ENCODE measurements around the gene CNPY1. TPM values are rescaled to one million over a fixed set of nuclear protein-coding genes. Genes with fewer than 3 reads are reported as not detected.

CNPY1 gene
- total RNA-seq, 2 experiments from 2014 or later = not detected

- Mint-ChIP-seq H3K36me3 (ENCODE audit: low read depth) (peaks cover 2% of the 10 kb centered on the region), H3K4me1 (peaks cover 18% of the 10 kb centered on the region), H3K27ac (no peak overlapping the region), H3K27me3 (peaks cover 29% of the 10 kb centered on the region), H3K4me3 (peak overlapping the region; percentile 62), H3K9me3 (ENCODE audit: low read depth) (no peaks in the 10 kb centered on the region)
- intact Hi-C loops (cut with DNase I, micrococcal nuclease) = no loop called here
- DNase-seq (no peak), ATAC-seq (peak; percentile 32)
- ChIA-PET POLR2A (no interaction called here), CTCF (interaction anchor here (0.6 kb wide), 3 partner anchors 52 to 562 kb away, joined by 3 read pairs; no protein-coding TSS in a partner anchor)
These were observed 56.3 kb downstream of the CNPY1 start for GRCh38 chr7:155489862-155490696.

- ATAC-seq (no peak), DNase-seq (no peak)
- peaks cover 18% of the 10 kb centered on the region for H3K4me1 Mint-ChIP-seq
- intact Hi-C loops (cut with DNase I, micrococcal nuclease) = no loop called here
- no peak overlapping the region for H3K4me3 Mint-ChIP-seq
- no peak overlapping the region for H3K27ac Mint-ChIP-seq
- POLR2A ChIA-PET = no interaction called here
- H3K9me3 Mint-ChIP-seq (ENCODE audit: low read depth) = no peaks in the 10 kb centered on the region
- H3K36me3 Mint-ChIP-seq (ENCODE audit: low read depth) = peaks cover 2% of the 10 kb centered on the region
- peaks cover 33% of the 10 kb centered on the region for H3K27me3 Mint-ChIP-seq
- CTCF ChIA-PET = interaction anchor here (0.6 kb wide), 1 partner anchor 56 kb away, joined by 3 read pairs; no protein-coding TSS in a partner anchor
These were observed 57.1 kb downstream of the CNPY1 start for GRCh38 chr7:155489158-155489840.

GRCh38 chr7:155488483-155489127 is 57.8 kb downstream of the CNPY1 start:
- Mint-ChIP-seq H3K27me3 (peaks cover 36% of the 10 kb centered on the region), H3K4me1 (peaks cover 18% of the 10 kb centered on the region), H3K27ac (no peak overlapping the region), H3K4me3 (no peak overlapping the region), H3K36me3 (ENCODE audit: low read depth) (peaks cover 2% of the 10 kb centered on the region), H3K9me3 (ENCODE audit: low read depth) (no peaks in the 10 kb centered on the region)
- ChIA-PET CTCF (no interaction called here), POLR2A (no interaction called here)
- DNase-seq = no peak
- intact Hi-C loops (cut with DNase I, micrococcal nuclease) = no loop called here
- ATAC-seq = no peak

GRCh38 chr7:155487509-155488482 is 58.6 kb downstream of the CNPY1 start:
- POLR2A ChIA-PET = no interaction called here
- no peak for ATAC-seq
- CTCF ChIA-PET = interaction anchor here (0.6 kb wide), 1 partner anchor 8 kb away, joined by 3 read pairs; no protein-coding TSS in a partner anchor
- no peak overlapping the region for H3K4me3 Mint-ChIP-seq
- intact Hi-C loops (cut with DNase I, micrococcal nuclease) = no loop called here
- peaks cover 36% of the 10 kb centered on the region for H3K27me3 Mint-ChIP-seq
- no peak for DNase-seq
- H3K27ac Mint-ChIP-seq = no peak overlapping the region
- no peaks in the 10 kb centered on the region for H3K9me3 Mint-ChIP-seq (ENCODE audit: low read depth)
- peaks cover 2% of the 10 kb centered on the region for H3K36me3 Mint-ChIP-seq (ENCODE audit: low read depth)
- H3K4me1 Mint-ChIP-seq = peaks cover 26% of the 10 kb centered on the region

- DNase-seq (no peak), ATAC-seq (no peak)
- Mint-ChIP-seq H3K4me1 (peaks cover 31% of the 10 kb centered on the region), H3K9me3 (ENCODE audit: low read depth) (peaks cover 4% of the 10 kb centered on the region), H3K4me3 (no peak overlapping the region), H3K27ac (no peak overlapping the region), H3K27me3 (peaks cover 38% of the 10 kb centered on the region), H3K36me3 (ENCODE audit: low read depth) (peaks cover 2% of the 10 kb centered on the region)
- ChIA-PET CTCF (interaction anchor here (0.6 kb wide), 1 partner anchor 8 kb away, joined by 3 read pairs; no protein-coding TSS in a partner anchor), POLR2A (no interaction called here)
- intact Hi-C loops (cut with DNase I, micrococcal nuclease) = no loop called here
These were observed 59.4 kb downstream of the CNPY1 start for GRCh38 chr7:155486783-155487508.

- no peak for ATAC-seq
- ChIA-PET CTCF (no interaction called here), POLR2A (no interaction called here)
- Mint-ChIP-seq H3K4me3 (no peak overlapping the region), H3K9me3 (ENCODE audit: low read depth) (peaks cover 5% of the 10 kb centered on the region), H3K4me1 (peaks cover 19% of the 10 kb centered on the region), H3K27me3 (peaks cover 37% of the 10 kb centered on the region), H3K27ac (no peak overlapping the region), H3K36me3 (ENCODE audit: low read depth) (no peaks in the 10 kb centered on the region)
- DNase-seq = no peak
- intact Hi-C loops (cut with DNase I, micrococcal nuclease) = no loop called here
These were observed 61.6 kb downstream of the CNPY1 start for GRCh38 chr7:155484483-155485399.

GRCh38 chr7:155483868-155484325 is 62.5 kb downstream of the CNPY1 start:
- Mint-ChIP-seq H3K4me1 (peaks cover 17% of the 10 kb centered on the region), H3K27ac (no peak overlapping the region), H3K4me3 (no peak overlapping the region), H3K9me3 (ENCODE audit: low read depth) (peaks cover 5% of the 10 kb centered on the region), H3K27me3 (peaks cover 39% of the 10 kb centered on the region), H3K36me3 (ENCODE audit: low read depth) (no peaks in the 10 kb centered on the region)
- ATAC-seq = no peak
- CTCF ChIA-PET = no interaction called here
- POLR2A ChIA-PET = interaction anchor here (0.6 kb wide), 1 partner anchor 300 kb away, joined by 3 read pairs; no protein-coding TSS in a partner anchor
- DNase-seq = no peak
- intact Hi-C loops (cut with DNase I, micrococcal nuclease) = no loop called here

- Mint-ChIP-seq H3K4me3 (peak overlapping the region; percentile 60), H3K9me3 (ENCODE audit: low read depth) (peaks cover 5% of the 10 kb centered on the region), H3K4me1 (peaks cover 17% of the 10 kb centered on the region), H3K27me3 (peaks cover 44% of the 10 kb centered on the region), H3K27ac (peak overlapping the region; percentile 42), H3K36me3 (ENCODE audit: low read depth) (no peaks in the 10 kb centered on the region)
- DNase-seq (no peak), ATAC-seq (peak; percentile 54)
- POLR2A ChIA-PET = interaction anchor here (0.6 kb wide), 1 partner anchor 300 kb away, joined by 3 read pairs; no protein-coding TSS in a partner anchor
- CTCF ChIA-PET = no interaction called here
- intact Hi-C loops (cut with DNase I, micrococcal nuclease) = no loop called here
These were observed 63.1 kb downstream of the CNPY1 start for GRCh38 chr7:155483245-155483644.

- H3K27me3 Mint-ChIP-seq = peaks cover 44% of the 10 kb centered on the region
- peak overlapping the region; percentile 43 for H3K27ac Mint-ChIP-seq
- peak; percentile 75 for ATAC-seq
- DNase-seq = peak; percentile 64
- H3K9me3 Mint-ChIP-seq (ENCODE audit: low read depth) = peaks cover 5% of the 10 kb centered on the region
- intact Hi-C loops (cut with DNase I, micrococcal nuclease) = no loop called here
- no peaks in the 10 kb centered on the region for H3K36me3 Mint-ChIP-seq (ENCODE audit: low read depth)
- peaks cover 20% of the 10 kb centered on the region for H3K4me1 Mint-ChIP-seq
- CTCF ChIA-PET = no interaction called here
- peak overlapping the region; percentile 60 for H3K4me3 Mint-ChIP-seq
- POLR2A ChIA-PET = no interaction called here
These were observed 63.7 kb downstream of the CNPY1 start for GRCh38 chr7:155482511-155483183.
